ENCODE data around the gene CHST1. TPM values are rescaled to one million over a fixed set of nuclear protein-coding genes. Genes with fewer than 3 reads are reported as not detected.

CHST1 gene
- total RNA-seq, 1 donor from 2014 or later, result not detected

DNA sequence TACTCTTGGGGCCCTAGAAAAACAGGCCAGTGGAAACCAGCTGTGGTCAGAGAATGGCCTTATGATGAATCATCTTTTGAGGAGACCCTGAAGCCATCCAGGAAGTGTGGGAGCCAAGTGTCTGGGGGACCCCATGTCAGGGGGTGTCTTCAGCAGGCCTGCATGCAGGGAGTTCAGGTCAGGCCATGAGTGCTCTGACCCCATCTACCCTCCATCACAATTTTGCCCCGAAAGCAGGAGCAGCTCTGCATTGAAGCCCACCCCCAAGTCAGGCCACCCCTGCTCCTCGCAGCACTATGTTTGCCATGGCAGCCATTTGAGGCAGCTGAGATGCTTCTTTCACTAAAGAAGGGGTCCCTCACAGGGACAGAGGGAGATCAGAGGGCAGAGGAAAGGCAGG lies 41.3 kb downstream of the CHST1 start:
- Histone ChIP-seq H3K27me3 (peaks cover 69% of the 10 kb centered on the region), H4K20me1 (ENCODE audit: low read depth) (no peaks in the 10 kb centered on the region), H3K79me2 (ENCODE audit: low read depth) (no peaks in the 10 kb centered on the region), H3K4me1 (no peaks in the 10 kb centered on the region), H3F3A (ENCODE audit: low read depth) (peaks cover under 1% of the 10 kb centered on the region), H3K9me3 (ENCODE audit: low read depth) (no peaks in the 10 kb centered on the region), H3K27ac (no peak overlapping the region), H3K36me3 (no peaks in the 10 kb centered on the region), H3K4me2 (no peak overlapping the region), H2AFZ (replicated peaks) (no peak overlapping the region), H3K4me3 (no peak overlapping the region), H3K9ac (no peak overlapping the region)
- no peaks in the 10 kb centered on the region for H3K4me1 Mint-ChIP-seq
- H3K36me3 Mint-ChIP-seq, result no peaks in the 10 kb centered on the region
- DNase-seq (ENCODE audit: low spot score), result no peak
- H3K27me3 Mint-ChIP-seq (ENCODE audit: insufficient read depth, low read depth), result peaks cover 7% of the 10 kb centered on the region
- no peak overlapping the region for H3K4me3 Mint-ChIP-seq
- H3K9me3 Mint-ChIP-seq, result peaks cover 14% of the 10 kb centered on the region
- TF ChIP-seq CTCF (IDR thresholded peaks at IDR 0.05) (no peak), EZH2phosphoT487 (IDR thresholded peaks at IDR 0.05) (no peak), EZH2 (IDR thresholded peaks at IDR 0.05) (no peak)
- H3K27ac Mint-ChIP-seq, result no peak overlapping the region

DNA sequence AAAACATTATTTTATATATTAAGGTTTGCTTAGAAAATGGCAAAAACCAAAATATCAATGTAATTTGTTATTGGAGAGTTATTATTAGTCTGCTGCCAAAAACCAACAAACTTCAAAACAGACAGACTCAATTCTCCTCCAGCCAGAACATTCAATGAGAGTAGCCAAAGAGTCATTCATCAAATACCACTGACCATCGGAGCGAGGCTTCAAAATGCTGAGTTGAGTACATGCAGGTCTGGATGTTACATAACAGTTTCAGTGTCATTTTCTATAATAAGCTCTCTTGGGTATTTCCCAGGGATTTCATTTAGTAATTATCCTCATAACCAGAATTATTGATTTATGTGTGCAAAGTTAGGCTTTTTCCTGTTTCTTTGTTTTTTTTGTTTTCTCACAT lies 42.6 kb downstream of the CHST1 start:
- Mint-ChIP-seq H3K27ac (no peak overlapping the region), H3K27me3 (ENCODE audit: insufficient read depth, low read depth) (peaks cover 3% of the 10 kb centered on the region), H3K4me3 (no peak overlapping the region), H3K9me3 (peaks cover 8% of the 10 kb centered on the region), H3K4me1 (peaks cover 9% of the 10 kb centered on the region), H3K36me3 (no peaks in the 10 kb centered on the region)
- H4K20me1 ChIP-seq (ENCODE audit: low read depth), result no peaks in the 10 kb centered on the region
- no peak overlapping the region for H3K9ac ChIP-seq
- H2AFZ ChIP-seq (replicated peaks), result no peak overlapping the region
- no peak for TF ChIP-seq CTCF (IDR thresholded peaks at IDR 0.05)
- no peak for TF ChIP-seq EZH2 (IDR thresholded peaks at IDR 0.05)
- TF ChIP-seq EZH2phosphoT487 (IDR thresholded peaks at IDR 0.05), result no peak
- H3F3A ChIP-seq (ENCODE audit: low read depth), result peaks cover 13% of the 10 kb centered on the region
- no peaks in the 10 kb centered on the region for H3K9me3 ChIP-seq (ENCODE audit: low read depth)
- H3K79me2 ChIP-seq (ENCODE audit: low read depth), result no peaks in the 10 kb centered on the region
- peaks cover 11% of the 10 kb centered on the region for H3K4me1 ChIP-seq
- H3K4me3 ChIP-seq, result no peak overlapping the region
- H3K4me2 ChIP-seq, result no peak overlapping the region
- peaks cover 70% of the 10 kb centered on the region for H3K27me3 ChIP-seq
- no peak for DNase-seq (ENCODE audit: low spot score)
- H3K27ac ChIP-seq, result no peak overlapping the region
- no peaks in the 10 kb centered on the region for H3K36me3 ChIP-seq

DNA sequence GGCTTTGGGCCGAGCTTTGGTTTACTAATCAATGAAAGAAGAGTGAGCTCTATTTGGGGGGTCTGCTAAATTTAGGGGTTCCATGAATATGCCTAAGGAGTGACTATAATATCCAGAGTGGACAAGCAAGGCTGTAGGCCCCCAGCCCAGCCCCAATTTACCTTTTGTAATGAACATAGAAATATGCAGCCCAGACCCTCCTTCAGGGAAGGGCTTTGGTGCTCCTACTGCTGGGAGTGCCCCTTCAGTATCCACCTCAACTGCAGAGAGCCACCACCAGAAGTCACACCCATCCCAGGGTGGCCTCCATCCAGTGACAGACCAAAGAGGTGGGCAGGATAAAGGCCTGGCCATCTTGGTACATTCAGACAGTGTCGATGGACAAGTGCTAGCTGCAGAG lies 43.1 kb downstream of the CHST1 start:
- no peak for TF ChIP-seq EZH2phosphoT487 (IDR thresholded peaks at IDR 0.05)
- TF ChIP-seq EZH2 (IDR thresholded peaks at IDR 0.05), result no peak
- no peak for TF ChIP-seq CTCF (IDR thresholded peaks at IDR 0.05)
- Histone ChIP-seq H3K79me2 (ENCODE audit: low read depth) (no peaks in the 10 kb centered on the region), H3F3A (ENCODE audit: low read depth) (peaks cover 16% of the 10 kb centered on the region), H3K9me3 (ENCODE audit: low read depth) (no peaks in the 10 kb centered on the region), H3K4me3 (no peak overlapping the region), H3K4me2 (no peak overlapping the region), H3K4me1 (peaks cover 16% of the 10 kb centered on the region), H3K27me3 (peaks cover 75% of the 10 kb centered on the region), H4K20me1 (ENCODE audit: low read depth) (no peaks in the 10 kb centered on the region), H2AFZ (replicated peaks) (no peak overlapping the region), H3K36me3 (no peaks in the 10 kb centered on the region), H3K9ac (no peak overlapping the region), H3K27ac (no peak overlapping the region)
- Mint-ChIP-seq H3K9me3 (peaks cover 5% of the 10 kb centered on the region), H3K27me3 (ENCODE audit: insufficient read depth, low read depth) (peaks cover 2% of the 10 kb centered on the region), H3K27ac (no peak overlapping the region), H3K4me1 (peaks cover 15% of the 10 kb centered on the region), H3K4me3 (no peak overlapping the region), H3K36me3 (no peaks in the 10 kb centered on the region)
- DNase-seq (ENCODE audit: low spot score), result no peak
